ENCODE measurements around the gene ARFGAP2. TPM values are rescaled to one million over a fixed set of nuclear protein-coding genes. Genes with fewer than 3 reads are reported as not detected.

ARFGAP2 gene
- total and polyA plus RNA-seq, 10 donors, result 46.7 to 216 (median 93.6) TPM

DNA sequence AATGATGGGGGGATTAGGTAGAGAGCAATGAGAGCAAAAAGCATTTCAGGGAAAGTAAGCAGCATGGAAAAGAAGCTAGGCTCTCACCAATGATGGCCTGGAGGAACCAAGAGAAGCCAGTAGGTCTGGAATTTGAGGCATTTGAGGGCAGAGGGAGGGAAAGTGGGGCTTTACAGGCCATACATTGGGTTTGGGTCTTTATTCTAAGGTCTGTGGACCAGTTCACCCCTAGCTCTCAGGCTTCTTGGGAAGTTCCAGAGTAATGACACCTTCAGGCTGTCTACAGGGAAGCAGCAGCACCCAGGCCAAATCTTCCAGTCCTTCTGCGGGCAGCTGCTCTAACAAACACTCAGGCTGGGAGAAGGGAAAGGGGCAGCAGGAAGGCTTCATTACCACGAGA is 29.4 kb downstream of the ARFGAP2 start:
- Histone ChIP-seq H3K9me3 (no peaks in the 10 kb centered on the region), H3K4me1 (peaks cover 0 to 3% (median 0%) of the 10 kb centered on the region in 6 donors), H3K4me3 (no peak overlapping the region), H3K27me3 (replicated peaks in 1 of 7) (no peaks in the 10 kb centered on the region), H3K27ac (no peak overlapping the region), H3K36me3 (peaks cover 0 to 7% (median 0%) of the 10 kb centered on the region in 6 donors)
- TF ChIP-seq POLR2A (IDR thresholded peaks at IDR 0.05) (no peak), POLR2AphosphoS5 (IDR thresholded peaks at IDR 0.05) (no peak)
- TF ChIP-seq, protein P1, sequence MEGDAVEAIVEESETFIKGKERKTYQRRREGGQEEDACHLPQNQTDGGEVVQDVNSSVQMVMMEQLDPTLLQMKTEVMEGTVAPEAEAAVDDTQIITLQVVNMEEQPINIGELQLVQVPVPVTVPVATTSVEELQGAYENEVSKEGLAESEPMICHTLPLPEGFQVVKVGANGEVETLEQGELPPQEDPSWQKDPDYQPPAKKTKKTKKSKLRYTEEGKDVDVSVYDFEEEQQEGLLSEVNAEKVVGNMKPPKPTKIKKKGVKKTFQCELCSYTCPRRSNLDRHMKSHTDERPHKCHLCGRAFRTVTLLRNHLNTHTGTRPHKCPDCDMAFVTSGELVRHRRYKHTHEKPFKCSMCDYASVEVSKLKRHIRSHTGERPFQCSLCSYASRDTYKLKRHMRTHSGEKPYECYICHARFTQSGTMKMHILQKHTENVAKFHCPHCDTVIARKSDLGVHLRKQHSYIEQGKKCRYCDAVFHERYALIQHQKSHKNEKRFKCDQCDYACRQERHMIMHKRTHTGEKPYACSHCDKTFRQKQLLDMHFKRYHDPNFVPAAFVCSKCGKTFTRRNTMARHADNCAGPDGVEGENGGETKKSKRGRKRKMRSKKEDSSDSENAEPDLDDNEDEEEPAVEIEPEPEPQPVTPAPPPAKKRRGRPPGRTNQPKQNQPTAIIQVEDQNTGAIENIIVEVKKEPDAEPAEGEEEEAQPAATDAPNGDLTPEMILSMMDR (IDR thresholded peaks at IDR 0.05 in 8 of 11, conservative IDR thresholded peaks at IDR 0.05 in 3 of 11), result no peak
- no peak for DNase-seq
- intact Hi-C loops (cut with DNase I; ENCODE audit: low total_unique reads), result no loop called here
- WGBS, 5 donors, result 88 to 98% (median 91%) methylated on average over 2 of the region's 2 CpGs

DNA sequence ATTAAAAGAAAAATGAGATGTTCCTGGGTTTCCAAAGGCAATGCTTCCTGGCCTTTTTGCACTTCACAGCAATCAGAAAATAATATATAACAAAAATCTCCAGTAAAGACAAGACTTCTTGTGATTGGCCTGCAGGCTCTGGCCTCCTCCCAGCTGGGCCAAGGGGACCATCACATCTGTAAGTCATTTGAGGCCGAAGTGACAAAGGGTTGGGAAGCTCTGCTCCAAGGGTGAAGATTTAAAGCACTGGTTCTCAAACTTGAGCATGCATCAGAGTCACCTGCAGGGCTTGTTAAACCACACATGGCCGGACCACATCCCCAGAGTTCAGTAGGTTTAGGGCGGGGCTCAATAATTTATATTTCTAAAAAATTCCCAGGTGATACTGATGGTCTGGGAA is 32.1 kb downstream of the ARFGAP2 start:
- WGBS, 5 donors, result 93 to 97% (median 95%) methylated on average over 3 of the region's 3 CpGs
- TF ChIP-seq POLR2A (IDR thresholded peaks at IDR 0.05) (no peak), POLR2AphosphoS5 (IDR thresholded peaks at IDR 0.05) (no peak)
- TF ChIP-seq, protein P1 (IDR thresholded peaks at IDR 0.05 in 8 of 11, conservative IDR thresholded peaks at IDR 0.05 in 3 of 11), result no peak
- H3K9me3 ChIP-seq, result no peaks in the 10 kb centered on the region

DNA sequence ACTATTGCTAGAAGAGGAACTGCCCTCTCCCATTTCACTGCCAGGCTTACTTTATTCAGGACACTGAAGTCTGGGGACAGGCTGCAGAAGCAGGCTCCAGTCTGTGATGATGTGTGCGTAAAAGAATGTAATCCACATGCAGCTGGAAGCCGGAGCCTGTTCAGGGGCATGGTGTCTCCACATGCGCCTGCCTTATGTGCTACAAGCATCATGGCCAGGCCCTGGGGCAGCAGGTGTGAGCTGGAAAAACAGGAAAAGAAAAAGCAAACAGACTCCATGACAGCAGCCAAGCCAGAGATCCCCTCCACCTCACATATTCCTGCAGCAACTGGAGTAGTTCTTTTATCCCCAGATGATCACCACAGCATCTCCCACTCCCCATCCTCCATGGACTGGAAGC is 33.4 kb downstream of the ARFGAP2 start:
- TF ChIP-seq POLR2AphosphoS5 (IDR thresholded peaks at IDR 0.05) (no peak), POLR2A (IDR thresholded peaks at IDR 0.05) (no peak)
- TF ChIP-seq, protein P1 (IDR thresholded peaks at IDR 0.05 in 8 of 11, conservative IDR thresholded peaks at IDR 0.05 in 3 of 11), result no peak
- Histone ChIP-seq H3K4me3 (no peak overlapping the region), H3K36me3 (peaks cover 0 to 17% (median 0%) of the 10 kb centered on the region in 6 donors), H3K4me1 (no peaks in the 10 kb centered on the region), H3K9me3 (no peaks in the 10 kb centered on the region), H3K27me3 (replicated peaks in 1 of 7) (no peaks in the 10 kb centered on the region), H3K27ac (no peak overlapping the region)
- intact Hi-C loops (cut with DNase I; ENCODE audit: low total_unique reads), result no loop called here
- WGBS, 5 donors, result 90 to 100% (median 93%) methylated on average over 3 of the region's 3 CpGs
- DNase-seq, result no peak

More for the DNA sequence above, 32.1 kb downstream of the ARFGAP2 start:
- Histone ChIP-seq H3K27me3 (replicated peaks in 1 of 7) (no peaks in the 10 kb centered on the region), H3K27ac (no peak overlapping the region), H3K36me3 (peaks cover 0 to 10% (median 0%) of the 10 kb centered on the region in 6 donors), H3K4me3 (no peak overlapping the region), H3K4me1 (no peaks in the 10 kb centered on the region)
- intact Hi-C loops (cut with DNase I; ENCODE audit: low total_unique reads), result no loop called here
- no peak for DNase-seq

DNA sequence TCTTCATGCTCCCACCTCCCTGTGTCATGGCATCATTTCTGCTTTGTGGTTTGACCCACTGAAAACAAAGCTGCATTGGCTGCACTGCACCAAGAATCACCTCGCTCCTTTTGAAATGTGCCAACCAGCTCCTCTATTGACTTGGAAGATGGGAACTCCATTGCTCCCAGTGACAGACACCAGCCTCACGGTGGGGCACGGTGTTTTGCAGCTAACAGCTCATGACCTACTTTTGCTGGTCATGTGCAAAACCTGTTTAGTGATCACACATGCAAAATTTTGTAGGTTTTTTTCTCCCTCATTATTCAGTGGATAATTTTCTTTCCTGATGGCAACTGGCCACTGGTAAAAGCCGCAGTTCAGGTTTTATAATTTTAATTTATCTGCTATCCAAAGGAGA is 36.8 kb downstream of the ARFGAP2 start:
- 90 to 96% (median 91%) methylated on average over 4 of the region's 4 CpGs for WGBS, 5 donors
- intact Hi-C loops (cut with DNase I; ENCODE audit: low total_unique reads), result no loop called here
- TF ChIP-seq POLR2A (IDR thresholded peaks at IDR 0.05), result no peak
- TF ChIP-seq, protein P1 (IDR thresholded peaks at IDR 0.05 in 8 of 11, conservative IDR thresholded peaks at IDR 0.05 in 3 of 11), result no peak
- no peak for TF ChIP-seq POLR2AphosphoS5 (IDR thresholded peaks at IDR 0.05)
- Histone ChIP-seq H3K27me3 (replicated peaks in 1 of 7) (no peaks in the 10 kb centered on the region), H3K36me3 (peaks cover 0 to 27% (median 10%) of the 10 kb centered on the region in 6 donors), H3K9me3 (no peaks in the 10 kb centered on the region), H3K4me3 (no peak overlapping the region), H3K4me1 (no peaks in the 10 kb centered on the region), H3K27ac (no peak overlapping the region)
- DNase-seq, result no peak
